Osteoblast (primary cell): ENCODE measurements around the gene ASTL. TPM values are rescaled to one million over a fixed set of nuclear protein-coding genes. Genes with fewer than 3 reads are reported as not detected.
A peak's percentile ranks its signal among the peaks of the same experiment; 100 is the strongest.

Experiments used
- DNase-seq: peaks from one replicate; pipeline ENCODE4 v3.0.0; 2011; ENCODE audit warnings: low spot score, mixed read lengths; ENCODE audit not compliant: insufficient read length; ENCODE audit errors: missing footprints
- H2AFZ ChIP-seq: 2 replicates; pipeline ENCODE4 v1.6.0; 2011; ENCODE audit warnings: mild to moderate bottlenecking, low read length
- H3K27ac ChIP-seq: 2 replicates; pipeline ENCODE4 v1.5.1; 2011; ENCODE audit warnings: mild to moderate bottlenecking, low read depth, low read length, moderate library complexity
- H3K27me3 ChIP-seq: 2 replicates; pipeline ENCODE4 v1.6.0; 2012; ENCODE audit warnings: mild to moderate bottlenecking, control low read depth, inconsistent platforms, low read length, moderate library complexity; ENCODE audit not compliant: insufficient read depth
- H3K36me3 ChIP-seq: 2 replicates; pipeline ENCODE4 v1.5.1; 2011; ENCODE audit warnings: mild to moderate bottlenecking, low read length, control low read depth, moderate library complexity; ENCODE audit not compliant: insufficient read depth
- H3K4me1 ChIP-seq: 2 replicates; pipeline ENCODE4 v1.5.1; 2011; ENCODE audit warnings: mild to moderate bottlenecking, low read length, control low read depth, moderate library complexity; ENCODE audit not compliant: insufficient read depth
- H3K4me2 ChIP-seq: 2 replicates; pipeline ENCODE4 v1.6.0; 2011; ENCODE audit warnings: mild to moderate bottlenecking, low read length; ENCODE audit not compliant: insufficient read depth
- H3K4me3 ChIP-seq: fragments of 200-600 bp; sonication (generic); 3 replicates; pipeline ENCODE4 v1.5.1; 2012; ENCODE audit warnings: mild to moderate bottlenecking, low read length, inconsistent platforms; ENCODE audit not compliant: insufficient read depth
- H3K79me2 ChIP-seq: 2 replicates; pipeline ENCODE4 v1.6.0; 2012; ENCODE audit warnings: mild to moderate bottlenecking, low read length, control low read depth, inconsistent platforms; ENCODE audit not compliant: insufficient read depth
- H3K9me3 ChIP-seq: 2 replicates; pipeline ENCODE4 v1.5.1; 2011; ENCODE audit warnings: low read depth, low read length, control low read depth
- H4K20me1 ChIP-seq: 2 replicates; pipeline ENCODE4 v1.6.0; 2012; ENCODE audit warnings: mild to moderate bottlenecking, low read length, control low read depth; ENCODE audit not compliant: insufficient read depth
- total RNA-seq: library from RNA; depleted of rRNA; stranded (reverse); fragments of >200 nt; gene quantifications from 2 replicates; pipeline ENCODE4 v1.2.3, GENCODE V29; 2012
- TF ChIP-seq, protein P1 (sequence below): IDR thresholded peaks from 2 replicates; pipeline ENCODE4 v1.5.1; 2011; ENCODE audit warnings: mild to moderate bottlenecking, low read depth, low read length, moderate library complexity; ENCODE audit errors: extremely low read depth

ASTL gene
- total RNA-seq, 1 donor, result not detected

- no peak overlapping the region for H2AFZ ChIP-seq
- no peak overlapping the region for H3K4me3 ChIP-seq
- no peaks in the 10 kb centered on the region for H3K36me3 ChIP-seq
- H3K4me2 ChIP-seq, result no peak overlapping the region
- H3K9me3 ChIP-seq, result no peaks in the 10 kb centered on the region
- no peaks in the 10 kb centered on the region for H3K79me2 ChIP-seq
- TF ChIP-seq, protein P1, sequence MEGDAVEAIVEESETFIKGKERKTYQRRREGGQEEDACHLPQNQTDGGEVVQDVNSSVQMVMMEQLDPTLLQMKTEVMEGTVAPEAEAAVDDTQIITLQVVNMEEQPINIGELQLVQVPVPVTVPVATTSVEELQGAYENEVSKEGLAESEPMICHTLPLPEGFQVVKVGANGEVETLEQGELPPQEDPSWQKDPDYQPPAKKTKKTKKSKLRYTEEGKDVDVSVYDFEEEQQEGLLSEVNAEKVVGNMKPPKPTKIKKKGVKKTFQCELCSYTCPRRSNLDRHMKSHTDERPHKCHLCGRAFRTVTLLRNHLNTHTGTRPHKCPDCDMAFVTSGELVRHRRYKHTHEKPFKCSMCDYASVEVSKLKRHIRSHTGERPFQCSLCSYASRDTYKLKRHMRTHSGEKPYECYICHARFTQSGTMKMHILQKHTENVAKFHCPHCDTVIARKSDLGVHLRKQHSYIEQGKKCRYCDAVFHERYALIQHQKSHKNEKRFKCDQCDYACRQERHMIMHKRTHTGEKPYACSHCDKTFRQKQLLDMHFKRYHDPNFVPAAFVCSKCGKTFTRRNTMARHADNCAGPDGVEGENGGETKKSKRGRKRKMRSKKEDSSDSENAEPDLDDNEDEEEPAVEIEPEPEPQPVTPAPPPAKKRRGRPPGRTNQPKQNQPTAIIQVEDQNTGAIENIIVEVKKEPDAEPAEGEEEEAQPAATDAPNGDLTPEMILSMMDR, result no peak
- no peaks in the 10 kb centered on the region for H4K20me1 ChIP-seq
- H3K4me1 ChIP-seq, result no peaks in the 10 kb centered on the region
- peak; percentile 73 for DNase-seq
- peaks cover 22% of the 10 kb centered on the region for H3K27me3 ChIP-seq
- H3K27ac ChIP-seq, result no peak overlapping the region
Observed at GRCh38 chr2:96110621-96111256, 27.6 kb downstream of the ASTL start.

- Histone ChIP-seq H3K27me3 (peaks cover 14% of the 10 kb centered on the region), H3K9me3 (peaks cover 5% of the 10 kb centered on the region), H3K36me3 (no peaks in the 10 kb centered on the region), H4K20me1 (no peaks in the 10 kb centered on the region), H2AFZ (no peak overlapping the region), H3K4me1 (no peaks in the 10 kb centered on the region), H3K4me3 (no peak overlapping the region), H3K4me2 (no peak overlapping the region), H3K79me2 (no peaks in the 10 kb centered on the region), H3K27ac (no peak overlapping the region)
- TF ChIP-seq, protein P1, result no peak
- peak; percentile 64 for DNase-seq
Observed at GRCh38 chr2:96109931-96110511, 28.3 kb downstream of the ASTL start.

DNA sequence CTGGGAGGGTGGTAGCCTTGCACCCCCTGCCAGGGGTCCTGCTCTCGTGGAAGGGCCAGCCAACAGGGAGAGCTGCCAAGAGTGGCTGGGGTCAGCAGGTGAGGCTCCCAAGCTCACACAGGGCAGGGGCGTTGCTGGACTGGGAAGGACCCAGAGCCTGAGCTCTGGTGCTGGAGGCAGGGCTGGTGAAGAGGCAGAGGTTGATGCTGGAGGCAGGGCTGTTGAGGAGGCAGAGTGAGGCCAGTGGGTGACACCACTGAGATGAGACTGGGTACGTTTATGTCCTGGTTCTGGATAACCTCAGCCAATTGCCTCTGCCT lies 29.0 kb downstream of the ASTL start:
- Histone ChIP-seq H3K79me2 (no peaks in the 10 kb centered on the region), H3K27ac (no peak overlapping the region), H2AFZ (no peak overlapping the region), H3K4me3 (no peak overlapping the region), H3K4me1 (no peaks in the 10 kb centered on the region), H3K4me2 (no peak overlapping the region), H3K9me3 (peaks cover 5% of the 10 kb centered on the region), H3K27me3 (peaks cover 13% of the 10 kb centered on the region), H3K36me3 (no peaks in the 10 kb centered on the region), H4K20me1 (no peaks in the 10 kb centered on the region)
- DNase-seq, result peak; percentile 48
- TF ChIP-seq, protein P1, result no peak

- no peak overlapping the region for H3K4me2 ChIP-seq
Observed at GRCh38 chr2:96108541-96109360, 29.6 kb downstream of the ASTL start.

More at GRCh38 chr2:96108541-96109360, 29.6 kb downstream of the ASTL start:
- Histone ChIP-seq H2AFZ (no peak overlapping the region), H3K9me3 (peaks cover 5% of the 10 kb centered on the region), H3K27ac (no peak overlapping the region), H4K20me1 (no peaks in the 10 kb centered on the region), H3K79me2 (no peaks in the 10 kb centered on the region), H3K36me3 (no peaks in the 10 kb centered on the region), H3K4me1 (no peaks in the 10 kb centered on the region), H3K4me3 (no peak overlapping the region), H3K27me3 (peaks cover 13% of the 10 kb centered on the region)
- peak; percentile 71 for DNase-seq
- TF ChIP-seq, protein P1, result no peak
